ENCODE results near the gene NTN1.

The NTN1 gene

DNA sequence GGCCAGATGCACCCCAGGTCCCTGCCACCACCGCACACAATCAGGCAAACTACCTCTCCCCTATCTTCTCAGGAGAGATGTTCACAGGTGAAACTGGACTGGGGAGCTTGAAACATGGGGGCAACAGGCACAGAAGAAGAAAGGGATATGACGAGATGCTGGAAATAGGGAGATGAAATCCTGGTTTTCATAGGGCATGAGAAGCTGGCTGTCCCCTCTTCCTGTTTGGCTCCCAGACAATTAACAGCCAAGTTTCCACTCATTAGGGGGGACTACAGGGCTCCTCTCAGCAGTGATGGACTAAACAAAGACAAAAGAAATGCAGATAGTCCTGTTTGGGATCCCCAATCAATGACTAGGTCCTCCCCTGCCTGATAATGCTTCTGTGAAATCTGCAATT, 266.0 kb downstream of the NTN1 start:
- DNase-seq = no peak

DNA sequence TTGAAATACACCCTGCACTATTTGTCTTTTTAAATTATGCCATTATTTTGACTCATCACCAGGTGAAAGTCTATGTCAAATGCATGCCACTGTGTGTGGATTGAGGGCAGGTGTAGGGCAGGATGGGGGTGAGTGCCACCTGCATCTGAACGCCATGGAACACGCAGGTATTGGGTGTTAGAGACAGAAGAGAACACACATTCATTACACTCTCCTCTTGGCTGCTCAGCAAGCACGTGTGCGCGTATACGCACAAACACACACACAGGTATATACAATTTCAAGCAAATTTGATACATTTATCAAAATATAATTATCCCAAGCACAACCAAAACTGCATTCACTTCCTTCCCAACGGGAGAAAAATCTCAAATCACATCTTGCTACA, 268.9 kb downstream of the NTN1 start:
- peak; percentile 65 for DNase-seq

DNA sequence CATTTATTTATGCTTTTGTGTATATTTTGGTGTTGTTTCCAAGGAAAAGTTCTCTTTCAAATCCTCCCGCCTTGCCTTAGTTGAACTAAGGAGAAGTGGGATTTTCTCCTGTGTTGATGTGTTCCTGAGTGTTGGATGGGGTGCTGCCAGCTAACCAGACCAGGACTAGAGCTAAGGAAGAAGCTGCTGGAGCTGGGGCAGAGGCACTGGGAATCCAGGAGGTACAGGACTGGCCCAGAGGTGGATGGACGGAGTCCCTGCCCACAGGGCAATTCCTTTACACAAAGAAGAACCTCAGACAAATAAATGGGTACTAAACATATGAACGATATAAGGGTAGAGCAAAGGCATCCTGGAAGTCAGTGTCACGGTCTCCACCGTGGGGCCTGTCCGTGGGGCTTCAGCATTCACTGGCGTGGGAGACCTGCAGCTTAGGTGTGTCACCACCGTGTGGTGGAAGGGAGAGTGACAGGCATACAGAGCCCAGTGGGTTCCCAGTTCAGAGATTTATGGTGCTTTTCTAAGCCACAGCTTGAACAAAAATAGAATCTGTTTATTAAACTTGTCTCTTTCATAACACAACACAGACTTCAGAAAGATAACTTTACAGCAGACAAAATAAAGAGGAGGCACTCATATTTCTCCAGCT, 270.7 kb downstream of the NTN1 start:
- DNase-seq = peak; percentile 76

DNA sequence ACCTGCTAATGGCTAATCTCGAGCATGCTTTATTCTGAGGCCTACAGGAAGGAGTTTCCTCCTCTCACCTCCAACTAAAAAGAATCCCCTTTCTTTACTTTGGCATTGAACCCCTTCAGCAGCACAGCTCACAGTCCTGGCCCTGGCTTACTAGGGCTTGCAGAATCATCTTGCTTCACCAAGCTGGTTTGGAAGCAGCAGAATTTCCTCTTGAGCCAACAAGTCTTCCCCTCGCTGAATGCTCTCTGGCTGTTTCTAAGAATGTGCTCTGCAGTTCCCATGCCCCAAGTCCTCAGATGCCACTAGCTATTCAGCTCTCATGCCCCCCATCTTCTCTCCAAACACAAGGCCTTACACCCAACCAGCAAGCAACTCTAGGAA, 271.2 kb downstream of the NTN1 start:
- DNase-seq = no peak

Data from activated CD8-positive, alpha-beta memory T cell treated with anti-CD3 and anti-CD28 coated beads for 24 hours (primary cell).